ENCODE data around the gene GPRC5B. TPM values are rescaled to one million over a fixed set of nuclear protein-coding genes. Genes with fewer than 3 reads are reported as not detected.

Gene GPRC5B
- total and polyA plus RNA-seq, 2 of the 8 experiments (the other 6 are each of a cell fraction or from before 2014, with no cell fraction given): 106 to 160 TPM

DNA sequence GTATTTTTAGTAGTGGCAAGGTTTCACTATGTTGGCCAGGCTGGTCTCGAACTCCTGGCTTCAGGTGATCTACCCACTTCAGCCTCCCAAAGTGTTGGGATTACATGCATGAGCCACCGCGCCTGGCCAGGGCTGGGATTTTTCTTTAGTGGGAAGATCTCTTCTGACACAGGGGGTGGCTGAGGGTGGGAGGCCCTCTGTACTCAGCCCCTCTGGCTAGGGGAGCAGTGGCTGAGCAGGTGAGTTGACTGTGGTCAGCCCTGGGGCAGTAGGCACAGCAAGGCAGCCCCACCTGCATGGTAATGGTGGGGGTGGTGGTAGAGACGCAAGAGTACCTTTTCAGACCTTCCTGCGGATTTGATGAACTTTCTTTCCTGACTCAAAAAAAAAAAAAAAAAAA, 12.3 kb upstream of the GPRC5B start (continued):
- TF ChIP-seq, protein P1, sequence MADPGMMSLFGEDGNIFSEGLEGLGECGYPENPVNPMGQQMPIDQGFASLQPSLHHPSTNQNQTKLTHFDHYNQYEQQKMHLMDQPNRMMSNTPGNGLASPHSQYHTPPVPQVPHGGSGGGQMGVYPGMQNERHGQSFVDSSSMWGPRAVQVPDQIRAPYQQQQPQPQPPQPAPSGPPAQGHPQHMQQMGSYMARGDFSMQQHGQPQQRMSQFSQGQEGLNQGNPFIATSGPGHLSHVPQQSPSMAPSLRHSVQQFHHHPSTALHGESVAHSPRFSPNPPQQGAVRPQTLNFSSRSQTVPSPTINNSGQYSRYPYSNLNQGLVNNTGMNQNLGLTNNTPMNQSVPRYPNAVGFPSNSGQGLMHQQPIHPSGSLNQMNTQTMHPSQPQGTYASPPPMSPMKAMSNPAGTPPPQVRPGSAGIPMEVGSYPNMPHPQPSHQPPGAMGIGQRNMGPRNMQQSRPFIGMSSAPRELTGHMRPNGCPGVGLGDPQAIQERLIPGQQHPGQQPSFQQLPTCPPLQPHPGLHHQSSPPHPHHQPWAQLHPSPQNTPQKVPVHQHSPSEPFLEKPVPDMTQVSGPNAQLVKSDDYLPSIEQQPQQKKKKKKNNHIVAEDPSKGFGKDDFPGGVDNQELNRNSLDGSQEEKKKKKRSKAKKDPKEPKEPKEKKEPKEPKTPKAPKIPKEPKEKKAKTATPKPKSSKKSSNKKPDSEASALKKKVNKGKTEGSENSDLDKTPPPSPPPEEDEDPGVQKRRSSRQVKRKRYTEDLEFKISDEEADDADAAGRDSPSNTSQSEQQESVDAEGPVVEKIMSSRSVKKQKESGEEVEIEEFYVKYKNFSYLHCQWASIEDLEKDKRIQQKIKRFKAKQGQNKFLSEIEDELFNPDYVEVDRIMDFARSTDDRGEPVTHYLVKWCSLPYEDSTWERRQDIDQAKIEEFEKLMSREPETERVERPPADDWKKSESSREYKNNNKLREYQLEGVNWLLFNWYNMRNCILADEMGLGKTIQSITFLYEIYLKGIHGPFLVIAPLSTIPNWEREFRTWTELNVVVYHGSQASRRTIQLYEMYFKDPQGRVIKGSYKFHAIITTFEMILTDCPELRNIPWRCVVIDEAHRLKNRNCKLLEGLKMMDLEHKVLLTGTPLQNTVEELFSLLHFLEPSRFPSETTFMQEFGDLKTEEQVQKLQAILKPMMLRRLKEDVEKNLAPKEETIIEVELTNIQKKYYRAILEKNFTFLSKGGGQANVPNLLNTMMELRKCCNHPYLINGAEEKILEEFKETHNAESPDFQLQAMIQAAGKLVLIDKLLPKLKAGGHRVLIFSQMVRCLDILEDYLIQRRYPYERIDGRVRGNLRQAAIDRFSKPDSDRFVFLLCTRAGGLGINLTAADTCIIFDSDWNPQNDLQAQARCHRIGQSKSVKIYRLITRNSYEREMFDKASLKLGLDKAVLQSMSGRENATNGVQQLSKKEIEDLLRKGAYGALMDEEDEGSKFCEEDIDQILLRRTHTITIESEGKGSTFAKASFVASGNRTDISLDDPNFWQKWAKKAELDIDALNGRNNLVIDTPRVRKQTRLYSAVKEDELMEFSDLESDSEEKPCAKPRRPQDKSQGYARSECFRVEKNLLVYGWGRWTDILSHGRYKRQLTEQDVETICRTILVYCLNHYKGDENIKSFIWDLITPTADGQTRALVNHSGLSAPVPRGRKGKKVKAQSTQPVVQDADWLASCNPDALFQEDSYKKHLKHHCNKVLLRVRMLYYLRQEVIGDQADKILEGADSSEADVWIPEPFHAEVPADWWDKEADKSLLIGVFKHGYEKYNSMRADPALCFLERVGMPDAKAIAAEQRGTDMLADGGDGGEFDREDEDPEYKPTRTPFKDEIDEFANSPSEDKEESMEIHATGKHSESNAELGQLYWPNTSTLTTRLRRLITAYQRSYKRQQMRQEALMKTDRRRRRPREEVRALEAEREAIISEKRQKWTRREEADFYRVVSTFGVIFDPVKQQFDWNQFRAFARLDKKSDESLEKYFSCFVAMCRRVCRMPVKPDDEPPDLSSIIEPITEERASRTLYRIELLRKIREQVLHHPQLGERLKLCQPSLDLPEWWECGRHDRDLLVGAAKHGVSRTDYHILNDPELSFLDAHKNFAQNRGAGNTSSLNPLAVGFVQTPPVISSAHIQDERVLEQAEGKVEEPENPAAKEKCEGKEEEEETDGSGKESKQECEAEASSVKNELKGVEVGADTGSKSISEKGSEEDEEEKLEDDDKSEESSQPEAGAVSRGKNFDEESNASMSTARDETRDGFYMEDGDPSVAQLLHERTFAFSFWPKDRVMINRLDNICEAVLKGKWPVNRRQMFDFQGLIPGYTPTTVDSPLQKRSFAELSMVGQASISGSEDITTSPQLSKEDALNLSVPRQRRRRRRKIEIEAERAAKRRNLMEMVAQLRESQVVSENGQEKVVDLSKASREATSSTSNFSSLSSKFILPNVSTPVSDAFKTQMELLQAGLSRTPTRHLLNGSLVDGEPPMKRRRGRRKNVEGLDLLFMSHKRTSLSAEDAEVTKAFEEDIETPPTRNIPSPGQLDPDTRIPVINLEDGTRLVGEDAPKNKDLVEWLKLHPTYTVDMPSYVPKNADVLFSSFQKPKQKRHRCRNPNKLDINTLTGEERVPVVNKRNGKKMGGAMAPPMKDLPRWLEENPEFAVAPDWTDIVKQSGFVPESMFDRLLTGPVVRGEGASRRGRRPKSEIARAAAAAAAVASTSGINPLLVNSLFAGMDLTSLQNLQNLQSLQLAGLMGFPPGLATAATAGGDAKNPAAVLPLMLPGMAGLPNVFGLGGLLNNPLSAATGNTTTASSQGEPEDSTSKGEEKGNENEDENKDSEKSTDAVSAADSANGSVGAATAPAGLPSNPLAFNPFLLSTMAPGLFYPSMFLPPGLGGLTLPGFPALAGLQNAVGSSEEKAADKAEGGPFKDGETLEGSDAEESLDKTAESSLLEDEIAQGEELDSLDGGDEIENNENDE (IDR thresholded peaks at IDR 0.05; ENCODE audit: insufficient replicate concordance, low read length): no peak
- TF ChIP-seq, protein P2, sequence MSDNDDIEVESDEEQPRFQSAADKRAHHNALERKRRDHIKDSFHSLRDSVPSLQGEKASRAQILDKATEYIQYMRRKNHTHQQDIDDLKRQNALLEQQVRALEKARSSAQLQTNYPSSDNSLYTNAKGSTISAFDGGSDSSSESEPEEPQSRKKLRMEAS (IDR thresholded peaks at IDR 0.05): no peak
- TF ChIP-seq ASH2L (IDR thresholded peaks at IDR 0.05; ENCODE audit: low read length) (no peak), RFX5 (IDR thresholded peaks at IDR 0.05; ENCODE audit: borderline replicate concordance, low read depth, low read length) (no peak), POU5F1 (IDR thresholded peaks at IDR 0.05; ENCODE audit: low read depth, low read length) (no peak), GABPA (IDR thresholded peaks at IDR 0.05; ENCODE audit: borderline replicate concordance, insufficient read depth, low read length) (no peak), CEBPB (IDR thresholded peaks at IDR 0.05; ENCODE audit: low read depth, low read length) (no peak), SP1 (IDR thresholded peaks at IDR 0.05; ENCODE audit: low read depth, low read length) (no peak), TEAD4 (IDR thresholded peaks at IDR 0.05; ENCODE audit: low read depth, low read length) (no peak), YY1 (IDR thresholded peaks at IDR 0.05; ENCODE audit: low read depth, low read length) (no peak), TAF7 (optimal IDR thresholded peaks at IDR 0.05; ENCODE audit: borderline replicate concordance, low read depth, low read length) (no peak), POLR2AphosphoS5 (IDR thresholded peaks at IDR 0.05; ENCODE audit: low read depth, low read length) (no peak), SP2 (IDR thresholded peaks at IDR 0.05; ENCODE audit: low read length) (no peak)
